GM23338 (cell line): ENCODE results near the gene ESRP2. TPM values are rescaled to one million over a fixed set of nuclear protein-coding genes. Genes with fewer than 3 reads are reported as not detected.

ENCODE experiments used
- ATAC-seq: fragments of 200-7000 bp; cut with Tn5 transposase; 3 replicates; pipeline ENCODE4 v1.9.1; 2020
- DNase-seq: peaks from one replicate; pipeline ENCODE4 v3.0.0-alpha.2; 2015; ENCODE audit warnings: low spot score
- H2AFZ ChIP-seq: fragments of 200-600 bp; sonication (generic); 2 replicates; pipeline ENCODE4 v1.8.0; 2016; ENCODE audit warnings: antibody characterized with exemption, mild to moderate bottlenecking, moderate library complexity
- H3F3A ChIP-seq: fragments of 200-600 bp; sonication (generic); replicated peaks from 2 replicates; pipeline ENCODE4 v1.8.0; 2017; ENCODE audit warnings: antibody characterized with exemption, mixed run types, low read depth
- H3K27ac ChIP-seq: fragments of 200-600 bp; sonication (generic); 2 replicates; pipeline ENCODE4 v1.6.1; 2016; ENCODE audit warnings: low read depth
- H3K27me3 ChIP-seq: fragments of 200-600 bp; sonication (generic); 2 replicates; pipeline ENCODE4 v1.8.0; 2016; ENCODE audit warnings: mild to moderate bottlenecking, mixed run types, moderate library complexity; ENCODE audit not compliant: insufficient read depth
- H3K36me3 ChIP-seq: fragments of 200-600 bp; sonication (generic); 2 replicates; pipeline ENCODE4 v1.8.0; 2016; ENCODE audit warnings: mild to moderate bottlenecking; ENCODE audit not compliant: insufficient read depth
- H3K4me1 ChIP-seq: fragments of 200-600 bp; sonication (generic); 2 replicates; pipeline ENCODE4 v1.8.0; 2016; ENCODE audit warnings: mild to moderate bottlenecking, moderate library complexity; ENCODE audit not compliant: insufficient read depth
- H3K4me2 ChIP-seq: fragments of 200-600 bp; sonication (generic); 2 replicates; pipeline ENCODE4 v1.7.1; 2017; ENCODE audit warnings: mixed run types
- H3K4me3 ChIP-seq: fragments of 200-600 bp; sonication (generic); 2 replicates; pipeline ENCODE4 v1.6.1; 2016; ENCODE audit warnings: mixed run types
- H3K79me2 ChIP-seq: fragments of 200-600 bp; sonication (generic); replicated peaks from 2 replicates; pipeline ENCODE4 v1.8.0; 2017; ENCODE audit warnings: mild to moderate bottlenecking; ENCODE audit not compliant: insufficient read depth
- H3K9me2 ChIP-seq: fragments of 200-600 bp; sonication (generic); 2 replicates; pipeline ENCODE4 v1.8.0; 2017; ENCODE audit not compliant: insufficient read depth
- H4K20me1 ChIP-seq: fragments of 200-600 bp; sonication (generic); replicated peaks from 2 replicates; pipeline ENCODE4 v1.8.0; 2017; ENCODE audit warnings: mild to moderate bottlenecking; ENCODE audit not compliant: insufficient read depth
- H3K27ac Mint-ChIP-seq: 2 replicates; pipeline ENCODE4 v1.8.0; 2020; ENCODE audit warnings: inconsistent platforms, mild to moderate bottlenecking, moderate library complexity, mixed read lengths
- H3K27me3 Mint-ChIP-seq: 3 replicates; pipeline ENCODE4 v1.8.0; 2022; ENCODE audit warnings: low read depth, mild to moderate bottlenecking, moderate library complexity, mixed read lengths, inconsistent platforms; ENCODE audit not compliant: insufficient read depth, poor library complexity
- H3K36me3 Mint-ChIP-seq: 3 replicates; pipeline ENCODE4 v1.8.0; 2021; ENCODE audit warnings: low read depth, mild to moderate bottlenecking, inconsistent platforms, moderate library complexity, mixed read lengths
- H3K4me1 Mint-ChIP-seq: 3 replicates; pipeline ENCODE4 v1.8.0; 2020; ENCODE audit warnings: mild to moderate bottlenecking, inconsistent platforms, mixed read lengths
- H3K4me3 Mint-ChIP-seq: 3 replicates; pipeline ENCODE4 v1.8.0; 2021; ENCODE audit warnings: moderate library complexity, mild to moderate bottlenecking, inconsistent platforms, mixed read lengths
- H3K9me3 Mint-ChIP-seq: 3 replicates; pipeline ENCODE4 v1.8.0; 2020; ENCODE audit warnings: moderate library complexity, mild to moderate bottlenecking, inconsistent platforms, mixed read lengths
- CREB1 ChIP-seq: fragments of 250-450 bp; sonication (Bioruptor Pico); IDR thresholded peaks from 2 replicates; pipeline ENCODE4 v1.5.0; 2020; ENCODE audit warnings: low read depth, mild to moderate bottlenecking, moderate library complexity
- EZH2 ChIP-seq: fragments of 200-600 bp; sonication (generic); IDR thresholded peaks from one replicate; pipeline ENCODE4 v1.8.0; 2017; ENCODE audit warnings: antibody characterized with exemption, mild to moderate bottlenecking, low read depth; ENCODE audit not compliant: unreplicated experiment
- EZH2phosphoT487 ChIP-seq: fragments of 200-600 bp; sonication (generic); IDR thresholded peaks from one replicate; pipeline ENCODE4 v1.8.1; 2018; ENCODE audit warnings: antibody characterized with exemption; ENCODE audit not compliant: unreplicated experiment
- NANOG ChIP-seq: IDR thresholded peaks from 2 replicates; pipeline ENCODE4 v1.6.1; 2016; ENCODE audit warnings: antibody characterized with exemption, borderline replicate concordance
- POLR2AphosphoS5 ChIP-seq: IDR thresholded peaks from 2 replicates; pipeline ENCODE4 v1.6.1; 2016; ENCODE audit warnings: antibody characterized with exemption, low read depth
- STAT1 ChIP-seq: IDR thresholded peaks from one replicate; pipeline ENCODE4 v1.6.1; 2016; ENCODE audit warnings: antibody characterized with exemption; ENCODE audit not compliant: unreplicated experiment
- ZNF331 ChIP-seq: fragments of 250-450 bp; sonication (Bioruptor Pico); IDR thresholded peaks from 2 replicates; pipeline ENCODE4 v1.5.0; 2020; ENCODE audit warnings: low read depth, mild to moderate bottlenecking, moderate library complexity
- polyA plus RNA-seq: library from polyadenylated mRNA; unstranded; fragments of >200 nt; fragmentation: Nextera tagmentation; extraction: Ambion mirVana; gene quantifications from 2 replicates; pipeline ENCODE4 v1.2.1, GENCODE V29; 2016
- total RNA-seq: library from RNA; depleted of rRNA; stranded (reverse); fragments of >200 nt; shearing (Covaris generic); gene quantifications from 2 replicates; pipeline ENCODE4 v1.2.3, GENCODE V29; 2014
- TF ChIP-seq, protein P1 (sequence below): IDR thresholded peaks from one replicate; pipeline ENCODE4 v1.6.1; 2018; ENCODE audit warnings: antibody characterized with exemption; ENCODE audit not compliant: unreplicated experiment

The ESRP2 gene
- total and polyA plus RNA-seq, 2 experiments from 2014 or later = 16.2 to 44.0 TPM

DNA sequence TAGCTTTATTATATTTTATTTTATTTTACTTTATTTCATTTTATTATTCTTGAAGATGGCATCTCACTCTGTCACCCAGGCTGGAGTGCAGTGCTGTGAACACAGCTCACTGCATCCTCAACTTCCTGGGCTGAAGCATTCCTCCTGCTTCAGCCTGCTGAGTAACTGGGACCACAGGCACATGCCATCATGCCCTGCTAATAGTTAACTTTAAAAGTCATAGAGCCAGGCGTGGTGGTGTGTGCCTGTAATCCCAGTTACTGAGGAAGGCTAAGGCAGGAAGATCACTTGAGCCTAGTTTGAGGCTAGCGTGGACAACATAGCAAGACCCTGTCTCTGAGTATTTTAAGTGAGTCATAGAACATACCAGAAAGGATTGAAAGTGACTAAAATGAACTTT, 38.7 kb downstream of the ESRP2 start:
- Histone ChIP-seq H3K36me3 (no peaks in the 10 kb centered on the region), H4K20me1 (peaks cover 4% of the 10 kb centered on the region; the same call in 1 of the 2 replicates), H3K4me1 (no peaks in the 10 kb centered on the region), H3K27me3 (no peaks in the 10 kb centered on the region), H3K79me2 (no peaks in the 10 kb centered on the region), H2AFZ (no peak overlapping the region), H3F3A (no peaks in the 10 kb centered on the region), H3K9me2 (no peaks in the 10 kb centered on the region), H3K4me2 (no peak overlapping the region), H3K4me3 (no peak overlapping the region), H3K27ac (no peak overlapping the region)
- Mint-ChIP-seq H3K36me3 (no peaks in the 10 kb centered on the region), H3K4me3 (no peak overlapping the region), H3K27ac (no peak overlapping the region), H3K9me3 (no peaks in the 10 kb centered on the region), H3K27me3 (peaks cover 1% of the 10 kb centered on the region), H3K4me1 (no peaks in the 10 kb centered on the region)
- TF ChIP-seq, protein P1, sequence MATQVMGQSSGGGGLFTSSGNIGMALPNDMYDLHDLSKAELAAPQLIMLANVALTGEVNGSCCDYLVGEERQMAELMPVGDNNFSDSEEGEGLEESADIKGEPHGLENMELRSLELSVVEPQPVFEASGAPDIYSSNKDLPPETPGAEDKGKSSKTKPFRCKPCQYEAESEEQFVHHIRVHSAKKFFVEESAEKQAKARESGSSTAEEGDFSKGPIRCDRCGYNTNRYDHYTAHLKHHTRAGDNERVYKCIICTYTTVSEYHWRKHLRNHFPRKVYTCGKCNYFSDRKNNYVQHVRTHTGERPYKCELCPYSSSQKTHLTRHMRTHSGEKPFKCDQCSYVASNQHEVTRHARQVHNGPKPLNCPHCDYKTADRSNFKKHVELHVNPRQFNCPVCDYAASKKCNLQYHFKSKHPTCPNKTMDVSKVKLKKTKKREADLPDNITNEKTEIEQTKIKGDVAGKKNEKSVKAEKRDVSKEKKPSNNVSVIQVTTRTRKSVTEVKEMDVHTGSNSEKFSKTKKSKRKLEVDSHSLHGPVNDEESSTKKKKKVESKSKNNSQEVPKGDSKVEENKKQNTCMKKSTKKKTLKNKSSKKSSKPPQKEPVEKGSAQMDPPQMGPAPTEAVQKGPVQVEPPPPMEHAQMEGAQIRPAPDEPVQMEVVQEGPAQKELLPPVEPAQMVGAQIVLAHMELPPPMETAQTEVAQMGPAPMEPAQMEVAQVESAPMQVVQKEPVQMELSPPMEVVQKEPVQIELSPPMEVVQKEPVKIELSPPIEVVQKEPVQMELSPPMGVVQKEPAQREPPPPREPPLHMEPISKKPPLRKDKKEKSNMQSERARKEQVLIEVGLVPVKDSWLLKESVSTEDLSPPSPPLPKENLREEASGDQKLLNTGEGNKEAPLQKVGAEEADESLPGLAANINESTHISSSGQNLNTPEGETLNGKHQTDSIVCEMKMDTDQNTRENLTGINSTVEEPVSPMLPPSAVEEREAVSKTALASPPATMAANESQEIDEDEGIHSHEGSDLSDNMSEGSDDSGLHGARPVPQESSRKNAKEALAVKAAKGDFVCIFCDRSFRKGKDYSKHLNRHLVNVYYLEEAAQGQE = no peak
- no peak for TF ChIP-seq STAT1
- no peak for TF ChIP-seq CREB1 (CRISPR knock-in tag)
- no peak for TF ChIP-seq NANOG
- no peak for TF ChIP-seq ZNF331
- TF ChIP-seq POLR2AphosphoS5 = no peak
- TF ChIP-seq EZH2 = no peak
- ATAC-seq (no peak), DNase-seq (no peak)

DNA sequence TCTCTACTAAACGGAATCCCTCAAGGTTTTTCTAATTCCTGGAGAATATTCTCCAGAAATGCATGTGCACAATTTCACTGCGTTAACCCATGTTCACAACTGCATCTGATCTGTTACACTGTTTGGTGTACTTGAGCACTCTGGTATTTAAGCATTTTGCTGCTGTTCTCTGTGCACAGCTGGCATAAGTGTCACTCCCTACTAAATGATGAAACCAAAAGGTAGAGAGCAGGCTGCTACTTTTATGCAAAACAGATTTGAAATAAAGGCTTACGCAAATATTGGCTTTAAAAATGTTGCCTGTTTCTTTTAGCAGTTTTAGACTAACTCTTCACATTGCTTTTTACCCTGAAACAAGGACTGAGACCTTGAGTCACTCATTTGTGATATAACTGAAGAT, 41.7 kb downstream of the ESRP2 start:
- Histone ChIP-seq H3K9me2 (no peaks in the 10 kb centered on the region), H3K4me3 (no peak overlapping the region), H3K27ac (no peak overlapping the region), H4K20me1 (peaks cover 4% of the 10 kb centered on the region; the same call in 1 of the 2 replicates), H2AFZ (no peak overlapping the region), H3K4me1 (no peaks in the 10 kb centered on the region), H3K79me2 (no peaks in the 10 kb centered on the region), H3K27me3 (no peaks in the 10 kb centered on the region), H3F3A (no peaks in the 10 kb centered on the region), H3K36me3 (no peaks in the 10 kb centered on the region), H3K4me2 (no peak overlapping the region)
- DNase-seq (no peak), ATAC-seq (no peak)
- no peak for TF ChIP-seq POLR2AphosphoS5
- TF ChIP-seq NANOG = no peak
- TF ChIP-seq EZH2phosphoT487 = no peak
- H3K27ac Mint-ChIP-seq = no peak overlapping the region
- no peaks in the 10 kb centered on the region for H3K9me3 Mint-ChIP-seq
- H3K27me3 Mint-ChIP-seq = peaks cover 1% of the 10 kb centered on the region
- H3K36me3 Mint-ChIP-seq = peaks cover 12% of the 10 kb centered on the region
- no peak overlapping the region for H3K4me3 Mint-ChIP-seq
- no peaks in the 10 kb centered on the region for H3K4me1 Mint-ChIP-seq
